Mucosa of rectum (tissue), 2 donors: ENCODE measurements around the gene PCDHGA11.
"Not testable (repeated sequence)": the region's sequence is repeated elsewhere in the genome, so short reads cannot be mapped to it uniquely, and the experiment has no call there.

Source experiments
- H3K27ac ChIP-seq, 2 donors: one replicate each; pipeline ENCODE4 v1.7.0; 2013; ENCODE audit warnings: inconsistent platforms in 2 of 2, low read depth in 2 of 2, low read length in 2 of 2
- H3K27me3 ChIP-seq, 2 donors: one replicate each; pipeline ENCODE4 v1.7.0; 2013; ENCODE audit warnings: low read length in 2 of 2; ENCODE audit not compliant: control insufficient read depth in 2 of 2, insufficient read depth in 2 of 2
- H3K36me3 ChIP-seq, 2 donors: one replicate each; pipeline ENCODE4 v1.7.0; 2013; ENCODE audit warnings: low read length in 2 of 2; ENCODE audit not compliant: control insufficient read depth in 2 of 2, insufficient read depth in 2 of 2
- H3K4me1 ChIP-seq, 2 donors: one replicate each; pipeline ENCODE4 v1.7.0; 2013; ENCODE audit warnings: low read length in 2 of 2, mild to moderate bottlenecking in 1 of 2; ENCODE audit not compliant: control insufficient read depth in 2 of 2, insufficient read depth in 2 of 2
- H3K4me3 ChIP-seq, 2 donors: one replicate each; pipeline ENCODE4 v1.7.0; 2013; ENCODE audit warnings: low read length in 2 of 2
- H3K9ac ChIP-seq, 2 donors: one replicate each; pipeline ENCODE4 v1.7.0; 2013; ENCODE audit warnings: low read length in 2 of 2, low read depth in 1 of 2, mild to moderate bottlenecking in 1 of 2
- H3K9me3 ChIP-seq, 2 donors: one replicate each; pipeline ENCODE4 v1.7.0; 2013; ENCODE audit warnings: low read length in 2 of 2; ENCODE audit not compliant: control insufficient read depth in 2 of 2
- donor health status: healthy.
- donor health status: Normal muscosa, but diverticular disease.

The PCDHGA11 gene

GRCh38 chr5:141414548-141415274, 6.1 kb upstream of the PCDHGA11 start:
- Histone ChIP-seq H3K4me3 (peak overlapping the region in 1 of 2 donors; percentile 31), H3K9me3 (peaks cover 25 to 35% of the 10 kb centered on the region in 2 donors)
- not testable (repeated sequence) for H3K4me1 ChIP-seq, H3K36me3 ChIP-seq, H3K27me3 ChIP-seq, H3K9ac ChIP-seq, H3K27ac ChIP-seq

GRCh38 chr5:141415275-141415618, 5.6 kb upstream of the PCDHGA11 start:
- H3K27me3 ChIP-seq, H3K36me3 ChIP-seq, H3K4me1 ChIP-seq: not testable (repeated sequence)

DNA sequence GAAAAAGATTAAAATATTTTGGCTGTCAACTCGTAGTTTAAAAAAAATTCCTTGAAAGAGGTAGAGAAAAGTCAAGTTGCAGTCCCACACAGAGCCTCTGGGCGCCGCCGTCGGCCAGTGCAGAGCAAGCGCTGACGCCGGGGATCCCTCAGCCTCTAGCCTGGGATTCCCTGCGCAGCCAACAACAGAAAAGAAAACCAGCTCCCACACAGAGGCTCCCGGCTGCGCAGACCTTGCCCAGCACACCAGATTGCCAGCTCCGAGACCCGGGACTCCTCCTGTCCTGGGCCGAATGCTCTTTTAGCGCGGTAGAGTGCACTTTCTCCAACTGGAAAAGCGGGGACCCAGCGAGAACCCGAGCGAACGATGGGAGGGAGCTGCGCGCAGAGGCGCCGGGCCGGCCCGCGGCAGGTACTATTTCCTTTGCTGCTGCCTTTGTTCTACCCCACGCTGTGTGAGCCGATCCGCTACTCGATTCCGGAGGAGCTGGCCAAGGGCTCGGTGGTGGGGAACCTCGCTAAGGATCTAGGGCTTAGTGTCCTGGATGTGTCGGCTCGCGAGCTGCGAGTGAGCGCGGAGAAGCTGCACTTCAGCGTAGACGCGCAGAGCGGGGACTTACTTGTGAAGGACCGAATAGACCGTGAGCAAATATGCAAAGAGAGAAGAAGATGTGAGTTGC, 3.2 kb upstream of the PCDHGA11 start, which contains the start of gene PCDHGB7:
Gene PCDHGB7 (plus strand): TSS at position 184 of the 679 bp plus-strand sequence. CDS start 183 bp downstream, at position 367.
- not testable (repeated sequence) for H3K9ac ChIP-seq, H3K27ac ChIP-seq, H3K4me1 ChIP-seq

More at GRCh38 chr5:141415275-141415618, 5.6 kb upstream of the PCDHGA11 start:
- H3K27ac ChIP-seq, H3K9ac ChIP-seq, H3K4me3 ChIP-seq: not testable (repeated sequence)
- peaks cover 27 to 33% of the 10 kb centered on the region in 2 donors for H3K9me3 ChIP-seq

GRCh38 chr5:141419074-141419880, 1.6 kb upstream of the PCDHGA11 start:
- peaks cover 37 to 44% of the 10 kb centered on the region in 2 donors for H3K9me3 ChIP-seq
- no peaks in the 10 kb centered on the region for H3K36me3 ChIP-seq
- no peaks in the 10 kb centered on the region for H3K4me1 ChIP-seq
- peak overlapping the region in 1 of 2 donors; percentile 31 for H3K4me3 ChIP-seq
- H3K27ac ChIP-seq = no peak overlapping the region
- no peaks in the 10 kb centered on the region for H3K27me3 ChIP-seq
- H3K9ac ChIP-seq = no peak overlapping the region

More for the DNA sequence above, 3.2 kb upstream of the PCDHGA11 start, which contains the start of gene PCDHGB7:
- H3K27me3 ChIP-seq, H3K36me3 ChIP-seq: not testable (repeated sequence)
- H3K4me3 ChIP-seq = peak within 1 kb of the TSS; percentile 45 to 46
- peaks cover 36 to 43% of the 10 kb centered on the region in 2 donors for H3K9me3 ChIP-seq

DNA sequence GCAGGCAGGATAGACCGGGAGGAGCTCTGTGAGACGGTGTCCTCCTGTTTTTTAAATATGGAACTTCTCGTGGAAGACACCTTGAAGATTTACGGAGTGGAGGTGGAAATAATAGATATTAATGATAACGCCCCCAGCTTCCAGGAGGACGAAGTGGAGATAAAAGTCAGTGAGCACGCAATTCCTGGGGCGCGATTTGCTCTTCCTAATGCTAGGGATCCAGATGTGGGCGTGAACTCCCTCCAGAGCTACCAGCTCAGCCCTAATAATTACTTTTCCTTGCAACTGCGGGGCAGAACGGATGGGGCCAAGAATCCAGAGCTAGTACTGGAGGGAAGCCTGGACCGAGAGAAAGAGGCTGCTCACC, 621 bp downstream of the PCDHGA11 start:
- H3K9me3 ChIP-seq = peaks cover 45% of the 10 kb centered on the region in 2 donors
- H3K9ac ChIP-seq = no peak overlapping the region
- H3K27ac ChIP-seq = no peak overlapping the region
- no peaks in the 10 kb centered on the region for H3K4me1 ChIP-seq
- H3K27me3 ChIP-seq = no peaks in the 10 kb centered on the region
- no peaks in the 10 kb centered on the region for H3K36me3 ChIP-seq
- peak overlapping the region in 1 of 2 donors; percentile 47 for H3K4me3 ChIP-seq

DNA sequence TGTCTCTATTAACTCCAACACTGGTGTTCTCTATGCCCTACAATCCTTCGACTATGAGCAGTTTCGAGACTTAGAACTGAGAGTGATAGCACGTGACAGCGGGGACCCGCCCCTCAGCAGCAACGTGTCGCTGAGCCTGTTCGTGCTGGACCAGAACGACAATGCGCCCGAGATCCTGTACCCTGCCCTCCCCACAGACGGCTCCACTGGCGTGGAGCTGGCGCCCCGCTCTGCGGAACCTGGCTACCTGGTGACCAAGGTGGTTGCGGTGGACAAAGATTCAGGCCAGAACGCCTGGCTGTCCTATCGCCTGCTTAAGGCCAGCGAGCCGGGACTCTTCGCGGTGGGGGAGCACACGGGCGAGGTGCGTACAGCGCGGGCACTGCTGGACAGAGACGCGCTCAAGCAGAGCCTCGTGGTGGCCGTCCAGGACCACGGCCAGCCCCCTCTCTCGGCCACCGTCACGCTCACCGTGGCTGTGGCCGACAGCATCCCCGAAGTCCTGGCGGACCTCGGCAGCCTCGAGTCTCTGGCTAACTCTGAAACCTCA, 2.0 kb downstream of the PCDHGA11 start:
- no peaks in the 10 kb centered on the region for H3K27me3 ChIP-seq
- H3K9me3 ChIP-seq = peaks cover 50 to 51% of the 10 kb centered on the region in 2 donors
- no peak overlapping the region for H3K9ac ChIP-seq
- no peak overlapping the region for H3K27ac ChIP-seq
- H3K36me3 ChIP-seq = no peaks in the 10 kb centered on the region
- no peak overlapping the region for H3K4me3 ChIP-seq
- no peaks in the 10 kb centered on the region for H3K4me1 ChIP-seq

GRCh38 chr5:141427783-141428426, 7.1 kb downstream of the PCDHGA11 start:
- Histone ChIP-seq H3K4me1 (no peaks in the 10 kb centered on the region), H3K9me3 (peaks cover 35 to 39% of the 10 kb centered on the region in 2 donors), H3K9ac (no peak overlapping the region), H3K4me3 (no peak overlapping the region), H3K36me3 (no peaks in the 10 kb centered on the region), H3K27me3 (no peaks in the 10 kb centered on the region), H3K27ac (no peak overlapping the region)

GRCh38 chr5:141430332-141431113, 9.7 kb downstream of the PCDHGA11 start, which contains the start of gene PCDHGA12:
TSS of gene PCDHGA12 (plus strand) at chr5:141430507. CDS start at chr5:141430760, 253 bp downstream.
- Histone ChIP-seq H3K9me3 (peaks cover 25 to 36% of the 10 kb centered on the region in 2 donors), H3K9ac (no peak within 1 kb of the TSS), H3K4me1 (no peaks in the 10 kb centered on the region), H3K36me3 (no peaks in the 10 kb centered on the region), H3K4me3 (peak within 1 kb of the TSS; percentile 15 to 57), H3K27me3 (no peaks in the 10 kb centered on the region), H3K27ac (no peak within 1 kb of the TSS)

GRCh38 chr5:141431286-141431685, 10.4 kb downstream of the PCDHGA11 start:
- Histone ChIP-seq H3K9me3 (peaks cover 25 to 35% of the 10 kb centered on the region in 2 donors), H3K27ac (no peak overlapping the region), H3K27me3 (no peaks in the 10 kb centered on the region), H3K36me3 (no peaks in the 10 kb centered on the region), H3K9ac (no peak overlapping the region), H3K4me3 (peak overlapping the region; percentile 15 to 57), H3K4me1 (no peaks in the 10 kb centered on the region)
